Stomach (tissue), 9 donors: ENCODE measurements around the gene PIGW. TPM values are rescaled to one million over a fixed set of nuclear protein-coding genes. Genes with fewer than 3 reads are reported as not detected.

Experiments used
- DNase-seq, 2 donors: peaks; one replicate each; pipeline versions ENCODE4 v3.0.0 to v3.0.0-alpha.2; 2013 to 2019
- H3K27ac ChIP-seq, 5 donors: fragments of 200-600 bp in 4 of 5; sonication (generic) in 4 of 5; one replicate each; pipeline ENCODE4 v1.5.1; 2013 to 2019; ENCODE audit warnings: mild to moderate bottlenecking in 1 of 5, moderate library complexity in 1 of 5
- H3K27me3 ChIP-seq, 3 donors: fragments of 200-600 bp; sonication (generic); one replicate each; pipeline ENCODE4 v1.5.1; 2017 to 2019; ENCODE audit warnings: mixed run types in 1 of 3
- H3K36me3 ChIP-seq, 4 donors: fragments of 200-600 bp; sonication (generic); 1 replicate in 3 of 4; 2 replicates in 1 of 4; pipeline ENCODE4 v1.5.1; 2016 to 2019
- H3K4me1 ChIP-seq, 4 donors: fragments of 200-600 bp; sonication (generic); one replicate each; pipeline ENCODE4 v1.5.1; 2016 to 2019
- H3K4me3 ChIP-seq, 4 donors: fragments of 200-600 bp; sonication (generic) in 3 of 4; one replicate each; pipeline ENCODE4 v1.5.1; 2016 to 2019; ENCODE audit warnings: mild to moderate bottlenecking in 1 of 4
- H3K9me3 ChIP-seq, 4 donors: fragments of 200-600 bp; sonication (generic); one replicate each; pipeline ENCODE4 v1.5.1; 2016 to 2019
- CTCF ChIP-seq, 7 experiments: fragments of 450-650 bp in 4 of 7; fragments of 200-600 bp in 3 of 7; sonication (generic) in 3 of 7; IDR thresholded peaks; one replicate each; pipeline ENCODE4 v1.5.1; 2016 to 2019; ENCODE audit warnings: antibody characterized with exemption in 7 of 7, control low read depth in 2 of 7, mild to moderate bottlenecking in 1 of 7
- EP300 ChIP-seq: sonication (generic); formaldehyde crosslinking; IDR thresholded peaks from one replicate; pipeline ENCODE4 v1.6.1; 2017; ENCODE audit warnings: antibody characterized with exemption
- POLR2A ChIP-seq, 4 donors: fragments of 450-650 bp; IDR thresholded peaks; one replicate each; pipeline ENCODE4 v1.6.1; 2016; ENCODE audit warnings: antibody characterized with exemption in 4 of 4, control low read depth in 2 of 4, mild to moderate bottlenecking in 1 of 4, moderate library complexity in 1 of 4
- POLR2AphosphoS5 ChIP-seq, 3 donors: sonication (generic); formaldehyde crosslinking; IDR thresholded peaks; one replicate each; pipeline ENCODE4 v1.6.1; 2016; ENCODE audit warnings: antibody characterized with exemption in 3 of 3
- WGBS, 5 donors: extraction: QIAGEN DNeasy Blood & Tissue Kit in 3 of 5; methylation state at CpG; one replicate each; pipeline versions ENCODE4 v1.1.5 to v1.1.7; 2013 to 2018; 5-methylcytosine and 5-hydroxymethylcytosine counted together
- intact Hi-C: fragments of 100-400 bp; cut with DNase I; formaldehyde crosslinking; loops from one replicate; pipeline ENCODE4 v1.15.1; 2023; ENCODE audit warnings: low total_unique reads
- polyA plus RNA-seq, 3 donors: library from polyadenylated mRNA; stranded (reverse); fragments of 200-250 nt; gene quantifications; one replicate each; pipeline ENCODE4 v1.2.3, GENCODE V29; 2013
- small RNA-seq, 4 donors: library from RNA; depleted of rRNA; stranded (forward); fragments of <200 nt; gene quantifications; one replicate each; pipeline ENCODE3, GENCODE V24; 2016
- total RNA-seq, 5 donors: library from RNA; depleted of rRNA; stranded (reverse); fragments of >200 nt; gene quantifications; one replicate each; pipeline versions ENCODE4 v1.1.0 to v1.2.3, GENCODE V29; 2014 to 2016
- donor health status: healthy with polysubstance abuse.
- donor health status: Bipolar disorder and iron deficiency.
- donor health status: healthy.

Gene PIGW
- total and polyA plus RNA-seq, 8 donors = 0.45 to 12.7 (median 4.3) TPM; not detected in 1

- intact Hi-C loops = no loop called here
- H3K9me3 ChIP-seq = no peaks in the 10 kb centered on the region
- no peaks in the 10 kb centered on the region for H3K4me1 ChIP-seq
- WGBS, 5 donors = 41 to 52% (median 45%) methylated on average over 1 of the region's 1 CpG
- TF ChIP-seq CTCF (IDR thresholded peaks at IDR 0.05) (no peak), EP300 (no peak)
- H3K27ac ChIP-seq = no peak overlapping the region
- H3K36me3 ChIP-seq = peaks cover 73 to 100% (median 100%) of the 10 kb centered on the region in 4 donors
- H3K4me3 ChIP-seq = no peak overlapping the region
- no peak for DNase-seq
- H3K27me3 ChIP-seq = no peaks in the 10 kb centered on the region
Observed at GRCh38 chr17:36583787-36584186, 49.0 kb downstream of the PIGW start.

- Histone ChIP-seq H3K4me3 (no peak overlapping the region), H3K4me1 (peaks cover 2 to 15% (median 3%) of the 10 kb centered on the region in 4 donors), H3K9me3 (no peaks in the 10 kb centered on the region), H3K27me3 (no peaks in the 10 kb centered on the region), H3K27ac (no peak overlapping the region), H3K36me3 (peaks cover 57 to 98% (median 91%) of the 10 kb centered on the region in 4 donors)
- no peak for TF ChIP-seq CTCF (IDR thresholded peaks at IDR 0.05)
- no peak for TF ChIP-seq POLR2A (IDR thresholded peaks at IDR 0.05)
- TF ChIP-seq POLR2AphosphoS5 (IDR thresholded peaks at IDR 0.05) = no peak
- no peak for DNase-seq
- intact Hi-C loops = no loop called here
- 81 to 96% (median 95%) methylated on average over 2 of the region's 2 CpGs for WGBS, 5 donors
Observed at GRCh38 chr17:36586138-36586537, 51.4 kb downstream of the PIGW start.

Small RNA genes within 50 kb of the gene (small RNA-seq; reads per million reads assigned to genes)
- gene RNA5SP439 = 0 reads per million in 4 donors

Other genes with a start within 250 kb of the PIGW start
- gene TBC1D3G, start 211.1 kb upstream of the PIGW start, total RNA-seq = not detected
- 1 to 10 TPM in 1 of 3 donors, under 1 TPM in 1, not detected in 1; 0.61 to 4.1 TPM for gene TBC1D3G, start 211.1 kb upstream of the PIGW start, polyA plus RNA-seq
- not detected for gene TBC1D3H, start 146.6 kb upstream of the PIGW start, total RNA-seq
- gene TBC1D3H, start 146.6 kb upstream of the PIGW start, polyA plus RNA-seq = 1 to 10 TPM in 1 of 3 donors, under 1 TPM in 1, not detected in 1; 0.61 to 6.1 TPM
- 10 to 100 TPM in 3 of 5 donors, 1 to 10 TPM in 1, under 1 TPM in 1; 0.87 to 86.2 (median 21.0) TPM for gene ZNHIT3, start 48.3 kb upstream of the PIGW start, total RNA-seq
- gene ZNHIT3, start 48.3 kb upstream of the PIGW start, polyA plus RNA-seq = 10 to 100 TPM; 36.5 to 66.6 (median 48.4) TPM
- 100 to 1,000 TPM; 111 to 311 (median 183) TPM for gene MYO19, start 119 bp upstream of the PIGW start, total RNA-seq
- gene MYO19, start 119 bp upstream of the PIGW start, polyA plus RNA-seq = 10 to 100 TPM; 11.8 to 42.2 (median 32.6) TPM
- 100 to 1,000 TPM in 2 of 5 donors, 10 to 100 TPM in 3; 15.8 to 161 (median 69.8) TPM for gene GGNBP2, start 9.9 kb downstream of the PIGW start, total RNA-seq
- 10 to 100 TPM; 24.7 to 40.2 (median 38.9) TPM for gene GGNBP2, start 9.9 kb downstream of the PIGW start, polyA plus RNA-seq
- gene DHRS11, start 56.9 kb downstream of the PIGW start, total RNA-seq = 100 to 1,000 TPM in 1 of 5 donors, 10 to 100 TPM in 2, 1 to 10 TPM in 2; 8.5 to 339 (median 14.9) TPM
- 10 to 100 TPM; 11.0 to 12.1 (median 11.0) TPM for gene DHRS11, start 56.9 kb downstream of the PIGW start, polyA plus RNA-seq
- gene MRM1, start 66.6 kb downstream of the PIGW start, total RNA-seq = 10 to 100 TPM in 2 of 5 donors, 1 to 10 TPM in 2, not detected in 1; 1.8 to 38.5 (median 7.4) TPM
- 1 to 10 TPM; 2.4 to 8.0 (median 7.8) TPM for gene MRM1, start 66.6 kb downstream of the PIGW start, polyA plus RNA-seq